Hippocampal formation (tissue), 2 donors: Measurements from ENCODE around the gene TAMALIN.

Source experiments
- DNase-seq, 2 donors: peaks; one replicate each; lab custom pipeline; 2025; lab: John Stamatoyannopoulos, UW

Gene TAMALIN

DNA sequence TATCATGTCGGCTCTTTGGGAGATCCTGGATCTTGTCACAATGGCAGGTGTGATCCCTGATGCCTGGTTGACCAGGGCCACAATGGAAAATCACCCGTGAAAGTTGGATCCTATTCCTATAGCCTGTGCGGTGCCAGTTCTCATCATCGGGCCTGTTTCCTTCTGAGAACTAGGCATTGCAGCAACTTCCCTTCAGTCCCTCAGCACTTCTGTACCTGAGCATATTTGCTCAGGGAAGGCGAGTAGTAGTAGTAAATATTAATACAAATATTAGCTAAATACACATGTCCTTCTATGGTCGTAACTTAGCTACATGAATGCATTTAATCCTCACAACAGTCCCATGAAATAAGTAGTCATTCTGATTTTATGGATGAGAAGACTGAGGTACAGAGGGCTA, 22.1 kb upstream of the TAMALIN start:
- no peak for DNase-seq

DNA sequence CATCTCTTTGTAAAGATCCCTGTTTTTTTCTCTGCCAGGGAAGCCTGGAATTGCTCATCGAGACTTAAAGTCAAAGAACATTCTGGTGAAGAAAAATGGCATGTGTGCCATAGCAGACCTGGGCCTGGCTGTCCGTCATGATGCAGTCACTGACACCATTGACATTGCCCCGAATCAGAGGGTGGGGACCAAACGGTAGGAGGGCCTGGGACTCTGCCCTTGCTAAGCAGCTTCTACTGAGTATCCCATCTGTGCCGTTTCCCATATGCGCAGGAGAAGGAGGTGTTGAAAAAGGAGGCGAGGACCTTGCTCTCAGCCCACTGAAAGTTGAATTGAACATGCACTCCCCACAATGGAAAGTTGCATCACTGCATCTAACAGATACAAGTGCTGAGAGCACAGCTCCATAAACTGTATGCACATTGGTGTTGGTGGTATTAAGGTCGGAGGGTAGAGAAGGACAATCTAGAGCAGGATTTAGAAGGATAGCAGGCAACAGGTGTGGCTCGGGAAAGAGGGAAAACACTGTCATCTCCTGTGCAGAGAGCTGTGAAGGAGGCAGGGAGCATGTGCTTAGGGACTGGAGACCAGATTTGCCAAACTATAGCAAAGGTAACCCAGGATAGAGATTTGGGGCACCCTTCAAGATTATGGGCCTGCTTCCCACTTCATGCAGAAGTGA, 21.5 kb upstream of the TAMALIN start:
- DNase-seq, result no peak

DNA sequence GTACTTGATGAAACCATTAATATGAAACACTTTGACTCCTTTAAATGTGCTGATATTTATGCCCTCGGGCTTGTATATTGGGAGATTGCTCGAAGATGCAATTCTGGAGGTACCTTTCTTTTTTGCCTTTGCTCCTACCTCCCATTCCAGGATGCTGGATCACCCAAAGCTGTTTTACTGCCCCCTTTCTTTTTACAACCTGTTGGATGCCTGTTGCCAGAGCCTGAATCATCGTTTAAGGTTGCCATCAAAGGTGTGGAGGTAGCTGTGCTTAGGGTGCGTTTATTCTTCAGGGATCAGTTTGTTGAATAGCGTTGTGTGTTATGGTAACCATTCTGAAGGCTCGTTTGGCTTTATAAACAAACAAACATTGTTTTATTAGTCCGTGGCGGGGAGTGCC, 19.9 kb upstream of the TAMALIN start:
- no peak for DNase-seq

DNA sequence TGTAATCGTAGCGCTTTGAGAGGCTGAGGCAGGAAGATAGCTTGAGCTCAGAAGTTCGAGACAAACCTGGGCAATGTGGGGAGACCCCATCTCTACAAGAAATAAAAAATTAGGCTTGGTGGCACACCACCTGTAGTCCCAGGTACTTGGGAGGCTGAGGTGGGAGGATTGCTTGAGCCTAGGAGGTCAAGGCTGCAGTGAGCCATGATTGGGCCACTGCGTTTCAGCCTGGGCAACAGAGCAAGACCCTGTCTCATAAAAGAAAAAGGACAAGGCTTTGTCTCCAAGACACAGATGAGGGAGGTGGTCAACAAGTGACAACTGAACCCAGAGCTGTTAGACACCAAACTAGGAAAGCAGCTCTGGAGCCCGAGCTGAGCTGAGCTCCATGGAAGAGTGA, 14.5 kb upstream of the TAMALIN start:
- no peak for DNase-seq

DNA sequence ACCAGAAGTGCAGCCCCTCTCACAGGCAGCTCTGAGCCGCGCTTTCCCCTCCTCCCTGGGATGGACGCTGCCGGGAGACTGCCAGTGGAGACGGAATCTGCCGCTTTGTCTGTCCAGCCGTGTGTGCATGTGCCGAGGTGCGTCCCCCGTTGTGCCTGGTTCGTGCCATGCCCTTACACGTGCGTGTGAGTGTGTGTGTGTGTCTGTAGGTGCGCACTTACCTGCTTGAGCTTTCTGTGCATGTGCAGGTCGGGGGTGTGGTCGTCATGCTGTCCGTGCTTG, 12.3 kb upstream of the TAMALIN start:
- DNase-seq, result no peak

DNA sequence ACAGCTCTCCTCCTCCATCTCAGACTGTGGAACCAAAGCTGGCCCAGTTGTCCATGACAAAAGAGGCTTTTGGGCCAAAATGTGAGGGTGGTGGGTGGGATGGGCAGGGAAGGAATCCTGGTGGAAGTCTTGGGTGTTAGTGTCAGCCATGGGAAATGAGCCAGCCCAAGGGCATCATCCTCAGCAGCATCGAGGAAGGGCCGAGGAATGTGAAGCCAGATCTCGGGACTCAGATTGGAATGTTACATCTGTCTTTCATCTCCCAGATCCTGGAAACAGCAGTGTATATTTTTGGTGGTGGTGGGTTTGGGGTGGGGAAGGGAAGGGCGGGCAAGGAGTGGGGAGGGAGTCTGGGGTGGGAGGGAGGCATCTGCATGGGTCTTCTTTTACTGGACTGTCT, 11.8 kb upstream of the TAMALIN start:
- no peak for DNase-seq

DNA sequence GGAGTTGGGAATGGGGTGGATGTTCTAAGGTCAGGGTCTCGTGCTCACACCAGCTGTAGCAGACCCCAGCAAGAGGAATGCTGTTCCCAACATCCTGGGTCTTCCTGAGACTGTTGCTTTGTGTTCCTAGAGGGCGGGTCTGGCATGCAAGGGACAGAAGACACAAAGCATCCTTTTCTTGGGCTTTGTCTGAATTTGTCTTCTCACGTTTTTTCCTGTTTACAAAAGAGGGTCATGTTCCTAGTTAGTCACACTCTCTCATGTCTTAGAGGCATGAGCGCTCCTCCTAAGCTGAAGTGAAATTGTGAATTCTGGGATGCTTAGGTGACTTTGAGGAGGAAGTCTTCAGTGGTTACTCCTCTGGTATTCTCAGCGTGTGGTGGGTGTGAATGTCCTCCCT, 9.6 kb upstream of the TAMALIN start:
- DNase-seq, result no peak

DNA sequence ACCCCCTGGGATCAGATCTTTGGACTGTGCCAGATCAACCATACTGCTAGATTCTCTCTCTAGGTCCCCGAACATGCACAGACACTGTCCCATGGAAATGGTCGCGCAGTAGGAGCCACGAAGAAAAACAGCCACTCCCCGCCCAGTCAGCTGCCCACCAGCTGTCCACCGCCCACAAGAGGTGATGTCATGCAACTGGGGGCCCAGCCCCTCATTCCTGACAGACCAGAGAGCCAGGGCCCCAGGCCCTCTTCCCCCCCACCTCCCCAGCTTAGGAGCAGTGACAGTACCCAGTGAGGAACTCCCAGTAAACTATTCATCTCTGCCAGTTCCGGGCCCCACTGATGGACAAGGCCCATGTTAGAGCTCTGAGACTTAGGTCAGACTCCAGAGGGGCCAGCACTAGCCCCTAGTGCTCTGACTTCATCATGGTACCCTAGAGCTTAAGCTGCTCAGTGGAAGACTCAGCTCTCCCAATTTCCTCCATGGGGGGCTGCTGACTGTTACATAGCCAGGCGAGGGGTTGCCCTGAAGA, 3.7 kb upstream of the TAMALIN start:
- no peak for DNase-seq

DNA sequence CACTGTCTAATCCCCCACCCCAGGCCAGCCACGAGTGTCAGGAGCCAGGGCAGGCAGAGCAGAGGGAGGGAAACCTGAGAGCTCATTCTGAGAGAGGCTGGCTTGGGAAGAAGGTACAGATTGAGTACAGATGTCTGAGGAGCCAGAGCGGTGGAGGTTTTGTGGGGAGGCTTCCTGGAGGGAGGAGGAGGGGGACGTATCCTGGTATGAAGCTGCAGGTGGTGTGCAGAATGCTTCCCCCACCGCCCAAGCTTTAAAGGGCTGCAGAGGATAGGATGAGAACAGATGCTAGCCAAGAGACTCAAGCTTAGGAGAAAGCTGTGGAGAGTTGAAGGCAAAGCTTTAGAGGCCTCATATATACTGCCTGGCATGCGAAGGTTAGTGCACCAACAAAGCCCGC, 3.2 kb upstream of the TAMALIN start:
- DNase-seq, result no peak

DNA sequence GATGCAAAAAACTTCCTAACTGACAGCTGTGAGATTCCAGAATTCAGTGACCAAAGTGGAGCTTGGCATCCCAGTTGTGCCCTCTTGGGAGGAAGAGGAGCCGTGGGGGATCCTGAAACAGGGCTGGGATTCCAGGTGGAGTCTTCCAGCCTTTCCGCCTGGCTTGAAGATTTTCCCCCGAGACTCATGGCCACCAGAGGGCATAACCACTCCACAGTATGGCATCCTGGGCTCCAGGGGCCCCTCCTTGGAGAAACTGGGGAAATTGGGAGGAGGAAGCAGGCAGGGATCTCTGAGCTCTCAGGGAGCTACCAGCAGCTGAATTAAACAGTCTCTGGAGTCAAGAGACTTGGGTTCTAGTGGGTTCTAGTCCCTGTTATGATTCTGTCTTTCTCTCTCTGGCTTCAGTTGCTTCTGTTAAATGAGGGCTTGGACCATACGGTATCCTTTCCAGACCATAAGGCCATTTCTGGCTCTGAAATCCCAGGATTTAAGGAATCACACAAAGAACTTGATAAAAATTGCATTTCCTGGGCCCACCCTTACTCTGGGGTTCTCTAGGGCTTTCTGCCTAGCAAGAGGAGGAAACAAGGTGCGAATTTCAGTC, 2.6 kb upstream of the TAMALIN start:
- DNase-seq, result peak; percentile 61 to 69

DNA sequence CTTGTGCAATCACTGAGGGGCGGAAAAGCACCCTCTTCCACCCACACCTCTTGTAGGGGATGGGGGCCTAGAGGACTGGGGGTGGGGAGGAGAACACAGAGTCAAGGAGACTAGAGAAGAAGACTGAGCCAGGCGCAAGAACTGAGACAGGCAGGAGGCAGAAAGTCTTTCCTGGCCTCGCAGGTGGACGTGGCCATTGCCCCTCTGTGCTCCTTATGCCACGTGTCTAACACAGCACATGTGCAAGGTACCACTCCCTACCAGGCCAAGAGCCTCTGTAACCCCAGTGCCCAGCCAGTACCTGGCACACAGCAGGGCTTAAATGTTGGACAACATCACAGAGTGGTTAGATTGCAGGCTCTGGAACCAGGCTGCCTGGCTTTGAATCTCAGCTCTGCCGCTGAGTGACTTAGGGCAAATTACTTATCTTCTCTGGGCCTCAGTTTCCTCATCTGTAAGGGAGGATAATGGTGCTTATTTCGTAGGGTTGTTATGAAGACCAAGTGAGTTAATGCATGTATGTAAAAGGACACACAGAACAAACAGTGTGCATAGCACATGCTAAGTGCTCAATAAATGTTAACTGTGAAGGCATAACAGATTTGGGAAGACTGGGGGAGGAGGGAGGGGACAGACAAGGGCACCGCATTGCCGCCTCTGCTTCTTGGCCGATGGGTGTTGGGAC, 1.4 kb upstream of the TAMALIN start:
- DNase-seq, result peak in 1 of 2 donors; percentile 27

DNA sequence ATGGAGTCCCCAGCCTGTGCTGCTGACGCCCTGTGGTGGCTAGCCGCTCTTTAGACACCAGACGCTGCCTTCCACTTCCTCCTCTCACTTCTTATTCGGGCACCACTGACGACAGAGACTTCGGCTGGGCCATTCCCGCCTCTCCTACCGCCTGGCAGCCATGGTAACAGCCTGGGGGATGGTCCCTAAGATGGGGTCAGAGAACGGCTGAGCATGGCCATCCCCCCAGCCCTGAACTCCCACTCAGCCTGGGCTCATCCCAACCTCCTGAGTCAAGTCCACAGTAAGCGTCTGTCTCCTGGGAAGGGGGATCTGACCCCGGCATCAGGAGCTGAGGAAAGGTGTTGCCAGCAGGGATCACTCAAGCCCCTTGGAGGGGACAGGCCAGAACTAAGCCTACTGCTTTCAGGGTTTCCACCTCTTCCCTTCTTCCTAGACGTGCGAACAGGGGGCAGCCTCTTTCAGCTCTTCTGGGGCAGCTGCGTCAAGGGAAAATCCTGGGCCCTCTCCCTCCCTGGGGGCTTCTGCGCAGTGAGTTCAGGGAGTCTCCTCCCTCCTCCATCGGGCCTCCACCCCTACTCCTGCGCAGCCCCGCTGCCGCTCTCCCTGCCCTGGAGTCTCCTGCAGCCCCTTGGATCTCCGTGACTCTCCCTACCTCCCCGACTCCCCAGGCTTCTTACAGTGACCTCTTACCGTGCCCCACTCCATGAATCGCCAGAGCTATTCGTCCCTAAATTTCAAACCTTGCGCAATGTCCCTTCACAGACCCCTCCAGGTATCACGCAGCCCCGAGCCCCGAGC, 643 bp upstream of the TAMALIN start:
- no peak for DNase-seq

DNA sequence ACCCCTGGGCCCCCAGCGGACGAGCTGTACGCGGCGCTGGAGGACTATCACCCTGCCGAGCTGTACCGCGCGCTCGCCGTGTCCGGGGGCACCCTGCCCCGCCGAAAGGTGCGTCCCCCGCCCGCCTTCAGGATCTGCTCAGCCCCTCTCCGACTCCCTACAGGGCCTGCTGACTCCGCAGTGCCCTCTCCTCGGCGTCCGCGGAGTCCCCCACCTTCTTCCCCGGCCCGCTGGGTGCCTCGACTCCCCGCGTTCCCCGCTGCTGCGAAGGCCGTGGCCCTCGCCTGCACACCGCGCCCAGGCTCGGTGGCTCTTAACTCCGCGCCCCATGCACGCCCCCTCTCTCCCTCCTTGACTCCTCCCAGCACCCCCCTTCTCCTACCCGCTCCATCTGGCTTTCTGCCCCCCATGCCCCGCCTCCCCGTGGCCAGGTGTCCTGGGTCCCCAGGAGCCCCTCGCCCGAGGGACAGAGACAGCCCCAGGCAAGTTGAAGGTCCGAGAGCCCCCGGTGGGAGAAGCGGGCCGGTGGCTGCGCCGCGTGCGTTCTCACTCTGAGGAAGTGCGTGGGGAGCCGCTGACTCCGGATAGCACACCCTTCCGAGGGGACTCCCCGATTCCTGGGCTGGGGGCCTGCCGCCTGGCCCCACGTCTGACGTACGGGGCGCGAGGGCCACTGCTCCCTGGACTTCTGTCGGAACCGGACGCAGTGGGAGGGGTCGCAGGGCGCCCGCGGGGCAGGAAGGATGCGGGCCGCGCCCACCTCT, 594 bp downstream of the TAMALIN start:
- no peak for DNase-seq

DNA sequence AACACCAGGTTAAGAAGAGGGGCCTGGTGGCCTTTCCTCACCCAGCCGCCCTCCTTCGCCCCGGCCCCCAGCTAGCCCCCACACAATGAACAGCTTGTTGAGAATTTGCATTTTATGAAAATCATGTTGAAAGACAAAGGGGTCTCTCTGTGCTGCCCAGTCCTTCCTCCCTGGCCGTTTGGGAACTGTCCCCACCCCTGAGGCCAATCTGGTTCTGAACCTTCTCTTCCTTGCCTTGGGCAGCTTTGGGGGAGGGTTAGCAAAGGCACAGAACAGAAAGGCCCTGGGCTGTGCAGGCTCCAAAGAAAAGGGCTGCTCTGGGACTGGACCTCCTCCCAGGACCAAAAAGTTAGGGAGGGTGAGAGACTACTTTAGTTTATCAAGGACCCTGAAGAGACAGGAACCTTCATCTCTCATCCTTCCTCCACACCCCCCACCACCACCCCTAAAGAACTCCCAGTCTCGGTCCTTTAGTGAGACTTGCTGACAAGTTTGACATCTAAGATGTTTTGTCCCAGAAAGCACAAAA, 1.3 kb downstream of the TAMALIN start:
- no peak for DNase-seq

DNA sequence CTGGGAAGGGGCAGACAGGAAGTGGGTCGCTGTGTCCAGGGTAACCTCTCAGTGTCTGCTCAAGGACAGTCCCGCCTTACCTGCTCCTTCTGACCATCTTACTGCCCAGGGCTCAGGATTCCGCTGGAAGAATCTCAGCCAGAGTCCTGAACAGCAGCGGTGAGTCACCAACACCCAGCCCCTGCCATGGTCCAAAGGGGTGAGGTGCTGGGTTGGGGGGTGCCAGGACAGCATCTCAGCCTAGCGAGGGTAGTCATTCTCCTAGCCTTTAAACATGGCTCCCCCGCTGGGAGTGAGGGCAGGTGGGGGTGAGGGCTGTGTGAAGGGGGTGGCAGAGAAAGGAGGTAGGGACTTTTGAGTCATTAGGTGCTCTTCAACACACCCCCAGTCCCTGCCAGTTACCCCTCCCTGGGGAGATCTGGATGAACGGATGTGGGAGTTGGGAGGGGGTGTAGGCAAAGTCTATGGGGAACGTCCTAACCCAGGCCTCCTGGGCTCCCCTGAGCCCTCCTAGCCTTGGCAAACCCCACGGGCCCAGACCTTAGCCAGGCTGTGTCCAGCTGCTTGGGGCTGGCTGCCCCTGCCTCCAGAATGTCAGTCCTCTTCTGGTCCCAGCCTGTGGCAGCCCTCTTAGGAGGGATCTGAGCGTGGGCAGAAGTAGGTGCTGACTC, 2.5 kb downstream of the TAMALIN start:
- no peak for DNase-seq

DNA sequence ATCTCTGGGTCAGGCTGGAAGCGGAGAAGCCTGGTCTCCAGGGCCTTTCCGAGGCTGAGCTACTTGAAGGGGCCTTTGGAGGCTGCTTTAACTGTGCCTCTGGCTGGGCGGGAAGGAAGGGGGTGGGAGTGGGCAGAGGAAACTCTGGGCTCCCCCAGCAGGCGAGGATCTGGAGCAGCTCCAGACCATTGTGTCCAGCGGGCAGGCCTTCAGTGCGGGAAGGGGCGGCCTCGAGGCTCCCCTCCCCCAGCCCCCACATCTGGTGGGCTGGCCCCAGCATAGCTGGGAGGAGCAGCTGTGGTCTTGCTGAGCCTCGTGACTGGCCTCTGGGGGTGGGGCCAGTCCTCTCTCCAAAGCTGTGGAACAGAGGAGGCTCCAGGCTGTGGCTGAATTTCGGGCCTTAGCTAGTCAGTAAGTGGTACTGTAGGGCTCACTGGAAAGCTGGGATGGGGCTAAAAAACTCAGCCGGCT, 3.4 kb downstream of the TAMALIN start:
- peak; percentile 67 to 69 for DNase-seq

DNA sequence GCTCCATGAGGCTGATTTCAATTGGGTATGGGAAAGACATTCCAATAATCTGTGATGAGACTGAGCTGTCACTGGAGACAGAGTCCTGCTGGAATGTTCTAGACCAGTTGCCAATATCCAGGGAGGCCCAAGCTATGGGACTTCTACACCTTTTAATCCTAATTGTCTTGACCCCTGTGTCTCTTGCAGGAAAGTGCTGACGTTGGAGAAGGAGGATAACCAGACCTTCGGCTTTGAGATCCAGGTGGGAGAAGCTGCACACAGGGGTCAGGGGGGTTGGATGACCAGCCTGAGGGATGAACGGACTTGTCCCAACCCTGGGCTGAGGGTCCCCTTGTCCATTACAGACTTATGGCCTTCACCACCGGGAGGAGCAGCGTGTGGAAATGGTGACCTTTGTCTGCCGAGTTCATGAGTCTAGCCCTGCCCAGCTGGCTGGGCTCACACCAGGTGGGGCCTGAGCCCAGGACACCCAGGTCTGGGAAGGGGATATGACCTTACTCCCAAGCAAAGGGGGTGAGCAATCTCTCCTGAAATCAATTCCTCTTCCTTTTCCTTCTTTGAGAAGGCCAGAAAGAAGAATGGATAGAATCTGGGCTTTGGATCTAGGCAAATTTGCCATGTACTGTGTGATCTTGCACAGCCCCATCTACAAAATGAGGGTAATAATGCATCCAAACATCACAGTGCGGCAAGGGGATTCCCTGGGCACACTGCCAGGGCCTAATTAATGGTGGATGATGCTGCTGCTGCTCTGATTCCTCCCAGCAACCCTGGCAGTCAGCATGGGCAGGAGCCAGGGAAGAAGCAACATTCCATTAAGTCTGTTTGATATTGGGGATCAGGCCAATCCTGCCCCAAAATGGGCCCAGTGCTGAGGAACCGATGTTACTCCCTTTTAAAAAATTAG, 4.2 kb downstream of the TAMALIN start:
- DNase-seq, result no peak

DNA sequence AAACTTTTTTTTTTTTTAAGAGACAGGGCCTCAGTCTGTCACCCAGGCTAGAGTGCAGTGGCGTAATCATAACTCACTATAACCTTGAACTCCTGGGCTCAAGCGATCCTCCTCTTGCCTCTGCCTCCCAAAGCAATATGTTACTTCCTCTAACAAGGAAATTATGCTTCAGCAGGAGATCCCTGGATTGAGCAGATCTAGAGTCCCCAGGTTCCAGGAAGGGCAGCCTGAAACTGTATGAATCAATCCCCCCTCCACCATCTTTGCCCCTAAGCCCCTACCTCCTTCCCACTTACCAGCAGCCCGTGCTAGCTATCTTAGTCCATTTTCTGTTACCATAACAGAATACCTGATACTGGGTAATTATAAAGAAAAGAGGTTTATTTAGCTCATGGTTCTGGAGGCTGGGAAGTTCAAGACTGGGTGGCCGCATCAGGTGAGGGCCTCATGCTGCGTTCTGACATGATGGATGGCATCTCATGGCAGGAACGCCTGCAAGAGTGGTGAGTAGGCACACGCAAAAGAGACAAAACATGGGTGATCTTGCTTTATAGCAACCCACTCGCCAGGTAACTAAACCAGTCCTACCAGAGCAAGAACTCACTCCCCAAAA, 5.0 kb downstream of the TAMALIN start:
- no peak for DNase-seq

DNA sequence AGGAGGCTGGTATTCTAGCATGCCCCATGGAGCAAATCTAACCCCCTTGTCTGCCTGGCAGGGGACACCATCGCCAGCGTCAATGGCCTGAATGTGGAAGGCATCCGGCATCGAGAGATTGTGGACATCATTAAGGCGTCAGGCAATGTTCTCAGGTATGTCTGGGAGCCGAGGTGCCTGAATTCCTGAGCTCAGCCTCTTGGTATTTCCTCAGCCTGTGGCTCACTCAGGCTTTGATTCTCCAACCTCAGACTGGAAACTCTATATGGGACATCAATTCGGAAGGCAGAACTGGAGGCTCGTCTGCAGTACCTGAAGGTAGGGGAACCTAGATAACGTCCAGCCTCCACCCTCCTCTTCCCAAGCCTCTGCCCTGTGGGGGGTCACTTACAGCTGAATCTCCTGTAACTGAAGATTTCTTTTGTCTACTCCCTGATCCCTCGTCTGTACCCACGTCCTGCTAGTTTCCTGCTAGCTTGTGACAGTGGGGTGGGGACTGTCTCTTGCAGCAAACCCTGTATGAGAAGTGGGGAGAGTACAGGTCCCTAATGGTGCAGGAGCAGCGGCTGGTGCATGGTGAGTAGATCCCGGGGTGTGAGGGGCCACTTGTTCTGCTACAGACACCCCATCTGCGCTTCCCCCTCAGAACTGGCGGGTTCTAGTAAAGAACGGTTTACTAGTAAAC, 7.0 kb downstream of the TAMALIN start:
- DNase-seq, result no peak
